PC-3 (cell line): ENCODE measurements around the gene KIF11.

Experiments
- CTCF ChIP-seq: fragments of 300-600 bp; sonication (generic); conservative IDR thresholded peaks from 2 replicates; pipeline ENCODE4 v1.5.1; 2017; ENCODE audit warnings: antibody characterized with exemption, low read depth, mild to moderate bottlenecking, low read length
- EZH2 ChIP-seq: fragments of 300-600 bp; sonication (generic); IDR thresholded peaks from one replicate; pipeline ENCODE4 v1.6.1; 2017; ENCODE audit warnings: antibody characterized with exemption, mild to moderate bottlenecking, low read length; ENCODE audit not compliant: unreplicated experiment
- EZH2phosphoT487 ChIP-seq: fragments of 300-600 bp; sonication (generic); IDR thresholded peaks from 2 replicates; pipeline ENCODE4 v1.6.1; 2018; ENCODE audit warnings: mild to moderate bottlenecking, antibody characterized with exemption, low read length, borderline replicate concordance

GRCh38 chr10:92692080-92692671 is 99.2 kb downstream of the KIF11 start:
- TF ChIP-seq CTCF (no peak), EZH2phosphoT487 (no peak), EZH2 (no peak)
